CD4-positive, alpha-beta T cell treated with Interleukin-15 for 1 hour (primary cell): Measurements from ENCODE around the gene CISD3.

Experiments used
- DNase-seq: peaks from one replicate; pipeline ENCODE4 v3.0.0-alpha.2; 2020

CISD3 gene

GRCh38 chr17:38729368-38729885 lies 714 bp upstream of the CISD3 start:
- no peak for DNase-seq

- no peak for DNase-seq
Measured at GRCh38 chr17:38730526-38731379, 612 bp downstream of the CISD3 start.

GRCh38 chr17:38731526-38732294 lies 1.6 kb downstream of the CISD3 start:
- DNase-seq: no peak

- DNase-seq: no peak
Measured at GRCh38 chr17:38732376-38733281, 2.5 kb downstream of the CISD3 start.

- no peak for DNase-seq
Measured at GRCh38 chr17:38733282-38733981, 3.3 kb downstream of the CISD3 start.

GRCh38 chr17:38733982-38734973 lies 4.1 kb downstream of the CISD3 start:
- no peak for DNase-seq

GRCh38 chr17:38735161-38735997 lies 5.2 kb downstream of the CISD3 start:
- DNase-seq: peak; percentile 58

- no peak for DNase-seq
Measured at GRCh38 chr17:38738007-38738662, 8.0 kb downstream of the CISD3 start.

GRCh38 chr17:38738686-38739085 lies 8.5 kb downstream of the CISD3 start:
- no peak for DNase-seq

- DNase-seq: no peak
Measured at GRCh38 chr17:38739305-38739704, 9.2 kb downstream of the CISD3 start.

- no peak for DNase-seq
Measured at GRCh38 chr17:38740044-38740443, 9.9 kb downstream of the CISD3 start.

- DNase-seq: no peak
Measured at GRCh38 chr17:38740806-38741205, 10.7 kb downstream of the CISD3 start.

GRCh38 chr17:38741461-38741860 lies 11.3 kb downstream of the CISD3 start:
- no peak for DNase-seq

GRCh38 chr17:38741921-38742410 lies 11.8 kb downstream of the CISD3 start:
- DNase-seq: no peak

- no peak for DNase-seq
Measured at GRCh38 chr17:38742411-38743308, 12.5 kb downstream of the CISD3 start.

- no peak for DNase-seq
Measured at GRCh38 chr17:38743556-38744171, 13.5 kb downstream of the CISD3 start.

GRCh38 chr17:38745545-38745944 lies 15.4 kb downstream of the CISD3 start:
- DNase-seq: no peak
